Astrocyte of the cerebellum (primary cell): ENCODE data around the gene TADA3.
"Not testable (repeated sequence)": the region's sequence is repeated elsewhere in the genome, so short reads cannot be mapped to it uniquely, and the experiment has no call there.

Source experiments
- DNase-seq: peaks from one replicate; pipeline ENCODE4 v3.0.0-alpha.2; 2011; ENCODE audit warnings: low read depth
- H3K4me3 ChIP-seq: 2 replicates; pipeline ENCODE4 v1.5.1; 2011; ENCODE audit warnings: mild to moderate bottlenecking, low read depth, low read length, moderate library complexity
- in situ Hi-C: cut with HindIII; loops from 2 replicates; pipeline ENCODE4 v1.10.0; 2017; ENCODE audit warnings: low sequenced_read_pairs
- TF ChIP-seq, protein P1 (sequence below): IDR thresholded peaks from 2 replicates; pipeline ENCODE4 v1.5.1; 2012; ENCODE audit warnings: low read length, low read depth, moderate library complexity, mild to moderate bottlenecking; ENCODE audit errors: missing control alignments

TADA3 gene

DNA sequence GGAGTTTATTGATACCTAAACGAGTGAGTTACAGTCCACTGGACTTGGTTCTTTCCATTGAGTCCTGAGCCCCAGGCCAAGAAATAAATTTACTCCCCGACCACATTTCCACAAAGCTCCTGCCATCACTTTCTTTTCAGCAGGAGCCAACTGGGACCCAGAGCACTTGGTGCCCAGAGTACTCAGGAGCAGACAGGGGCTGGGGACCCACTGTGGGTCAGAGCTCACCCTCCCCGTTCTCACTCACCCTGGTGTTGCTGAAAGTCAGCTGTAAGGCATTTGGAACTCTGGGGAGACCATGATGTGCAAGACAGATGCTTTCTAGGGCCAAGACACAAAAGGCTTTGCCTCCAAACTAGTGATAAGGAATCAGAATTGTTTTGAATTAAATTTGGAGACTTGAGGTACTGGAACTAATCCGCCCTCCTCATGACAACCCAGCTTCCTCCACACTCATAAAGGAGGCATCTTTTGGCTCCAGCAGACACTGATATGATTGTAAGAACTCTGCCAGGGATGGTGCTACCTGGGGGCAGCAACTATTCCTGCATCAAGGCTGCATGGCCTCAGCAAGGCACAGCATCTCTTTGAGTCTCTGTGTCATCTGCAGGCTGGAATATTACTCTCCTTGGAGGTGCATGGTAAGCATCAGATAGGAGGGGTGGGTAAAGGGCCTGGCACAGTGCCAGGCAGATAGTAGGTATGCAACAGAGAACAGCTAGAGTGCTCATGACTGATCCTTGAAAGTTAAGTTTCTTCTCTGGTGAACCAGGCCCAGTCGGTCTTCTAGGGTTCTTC is 15.2 kb downstream of the TADA3 start:
- in situ Hi-C loops: no loop called here
- no peak for DNase-seq
- TF ChIP-seq, protein P1, sequence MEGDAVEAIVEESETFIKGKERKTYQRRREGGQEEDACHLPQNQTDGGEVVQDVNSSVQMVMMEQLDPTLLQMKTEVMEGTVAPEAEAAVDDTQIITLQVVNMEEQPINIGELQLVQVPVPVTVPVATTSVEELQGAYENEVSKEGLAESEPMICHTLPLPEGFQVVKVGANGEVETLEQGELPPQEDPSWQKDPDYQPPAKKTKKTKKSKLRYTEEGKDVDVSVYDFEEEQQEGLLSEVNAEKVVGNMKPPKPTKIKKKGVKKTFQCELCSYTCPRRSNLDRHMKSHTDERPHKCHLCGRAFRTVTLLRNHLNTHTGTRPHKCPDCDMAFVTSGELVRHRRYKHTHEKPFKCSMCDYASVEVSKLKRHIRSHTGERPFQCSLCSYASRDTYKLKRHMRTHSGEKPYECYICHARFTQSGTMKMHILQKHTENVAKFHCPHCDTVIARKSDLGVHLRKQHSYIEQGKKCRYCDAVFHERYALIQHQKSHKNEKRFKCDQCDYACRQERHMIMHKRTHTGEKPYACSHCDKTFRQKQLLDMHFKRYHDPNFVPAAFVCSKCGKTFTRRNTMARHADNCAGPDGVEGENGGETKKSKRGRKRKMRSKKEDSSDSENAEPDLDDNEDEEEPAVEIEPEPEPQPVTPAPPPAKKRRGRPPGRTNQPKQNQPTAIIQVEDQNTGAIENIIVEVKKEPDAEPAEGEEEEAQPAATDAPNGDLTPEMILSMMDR: no peak
- H3K4me3 ChIP-seq: no peak overlapping the region

DNA sequence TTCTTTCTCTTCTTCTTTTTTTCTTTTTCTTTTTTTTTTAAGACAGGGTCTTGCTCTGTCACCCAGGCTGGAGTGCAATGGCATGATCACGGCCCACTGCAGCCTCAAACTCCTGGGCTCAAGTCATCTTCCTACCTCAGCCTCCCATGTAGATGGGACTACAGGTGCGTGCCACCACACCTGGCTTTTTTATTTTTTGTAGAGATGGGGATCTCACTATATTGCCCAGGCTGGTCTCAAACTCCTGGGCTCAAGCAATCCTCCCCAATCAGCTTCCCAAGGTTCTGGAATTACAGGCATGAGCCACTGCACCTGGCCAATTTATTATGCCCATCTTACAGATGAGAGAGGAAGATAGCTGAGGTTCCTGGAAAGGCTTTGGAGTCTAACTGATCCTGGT is 21.3 kb downstream of the TADA3 start:
- in situ Hi-C loops, H3K4me3 ChIP-seq, DNase-seq: not testable (repeated sequence)

DNA sequence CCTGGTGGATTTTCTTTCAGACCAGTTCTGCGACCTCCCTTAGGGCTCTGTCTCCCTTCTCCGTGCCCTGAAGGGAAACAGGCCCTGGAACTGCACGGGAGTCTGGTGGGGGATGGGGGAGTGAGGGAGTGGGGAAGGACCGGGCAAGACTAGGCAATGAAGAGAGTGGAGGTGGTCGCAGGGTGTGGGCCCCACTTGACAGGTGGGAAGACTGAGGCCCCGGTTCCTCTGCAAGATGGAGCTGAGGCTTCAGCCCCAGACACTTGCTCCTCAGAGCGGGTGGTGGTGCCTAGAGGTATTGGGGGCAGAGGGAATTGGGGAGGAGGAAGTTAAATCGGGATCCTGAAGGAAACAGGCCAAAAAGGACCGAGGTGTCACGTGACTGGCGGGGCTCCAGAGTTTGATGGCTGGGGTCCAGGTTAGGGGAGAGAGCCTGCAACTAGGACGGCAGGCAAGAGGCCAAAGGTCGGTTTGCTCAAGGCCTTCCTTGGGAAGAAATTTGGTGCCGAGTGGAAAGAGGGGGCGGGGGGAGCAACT is 21.9 kb downstream of the TADA3 start:
- H3K4me3 ChIP-seq: peak overlapping the region; percentile 55
- in situ Hi-C loops: no loop called here
- TF ChIP-seq, protein P1: no peak
- no peak for DNase-seq

DNA sequence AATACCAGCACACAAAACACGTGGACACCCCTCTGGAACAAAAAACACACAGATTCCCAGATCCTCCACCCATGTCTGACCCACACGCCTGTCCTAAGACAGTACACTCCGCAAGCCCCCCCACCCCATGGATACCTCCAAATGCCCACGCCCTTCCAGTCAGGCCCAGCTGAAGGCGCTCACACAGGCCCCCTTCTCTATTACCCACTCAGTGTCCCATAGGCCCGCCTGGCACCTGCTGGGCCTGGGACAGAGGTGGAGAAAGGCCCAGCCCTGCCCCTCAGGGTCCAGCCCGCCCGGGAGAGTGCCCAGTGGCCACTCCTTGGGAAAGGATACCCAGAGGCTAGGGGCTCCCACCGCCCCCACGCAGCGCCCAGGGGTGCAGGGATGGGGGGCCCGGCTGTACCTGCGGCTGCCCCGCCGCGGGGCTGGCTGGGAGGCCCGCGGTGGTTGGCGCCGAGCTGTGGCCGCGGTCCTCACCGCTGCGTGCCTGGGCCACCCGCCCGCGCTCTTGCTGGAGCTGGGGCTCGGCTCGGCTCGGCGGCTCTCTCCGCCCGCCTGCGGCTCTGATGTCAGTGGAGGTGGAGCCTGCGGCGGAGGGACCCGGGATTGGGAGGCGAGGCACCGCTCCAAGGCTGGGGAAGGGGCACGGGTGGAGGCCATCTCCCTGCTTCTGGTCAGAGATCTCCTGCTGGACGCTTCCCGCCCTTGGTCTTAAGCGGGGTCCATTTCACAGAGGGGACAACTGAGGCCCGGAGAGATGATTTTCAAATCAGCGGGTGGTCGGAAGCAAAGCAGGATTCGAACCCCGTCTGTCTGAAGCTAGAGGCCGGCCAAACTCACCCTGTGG is 22.6 kb downstream of the TADA3 start, which contains the start of gene CAMK1:
CAMK1 (minus strand) TSS at position 522 of the 850 bp plus-strand sequence. CDS start 2,198 bp downstream, outside the sequence.
- no peak for DNase-seq
- in situ Hi-C loops: no loop called here

DNA sequence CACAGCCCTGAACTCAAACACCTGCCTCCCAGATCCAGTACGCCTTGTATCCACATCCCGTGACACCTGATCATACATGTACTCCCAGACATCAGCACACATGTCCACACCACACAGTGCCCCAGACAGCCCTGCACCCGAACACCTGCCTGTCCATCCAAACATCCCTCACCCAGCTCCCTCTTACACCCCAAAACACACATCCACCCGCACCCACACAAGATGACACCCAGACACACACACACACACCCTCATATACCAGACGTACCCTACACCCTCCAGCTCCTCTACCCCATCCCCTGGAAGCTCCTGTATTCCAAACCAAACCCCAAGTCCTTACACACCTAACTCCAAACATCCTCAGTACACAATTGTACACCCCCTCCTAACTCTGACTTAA is 23.3 kb downstream of the TADA3 start:
- TF ChIP-seq, protein P1: no peak
- DNase-seq: no peak
- in situ Hi-C loops: no loop called here
- H3K4me3 ChIP-seq: peak overlapping the region; percentile 55

More for the DNA sequence above, 22.6 kb downstream of the TADA3 start, which contains the start of gene CAMK1:
- TF ChIP-seq, protein P1: no peak
- H3K4me3 ChIP-seq: peak within 1 kb of the TSS; percentile 55

DNA sequence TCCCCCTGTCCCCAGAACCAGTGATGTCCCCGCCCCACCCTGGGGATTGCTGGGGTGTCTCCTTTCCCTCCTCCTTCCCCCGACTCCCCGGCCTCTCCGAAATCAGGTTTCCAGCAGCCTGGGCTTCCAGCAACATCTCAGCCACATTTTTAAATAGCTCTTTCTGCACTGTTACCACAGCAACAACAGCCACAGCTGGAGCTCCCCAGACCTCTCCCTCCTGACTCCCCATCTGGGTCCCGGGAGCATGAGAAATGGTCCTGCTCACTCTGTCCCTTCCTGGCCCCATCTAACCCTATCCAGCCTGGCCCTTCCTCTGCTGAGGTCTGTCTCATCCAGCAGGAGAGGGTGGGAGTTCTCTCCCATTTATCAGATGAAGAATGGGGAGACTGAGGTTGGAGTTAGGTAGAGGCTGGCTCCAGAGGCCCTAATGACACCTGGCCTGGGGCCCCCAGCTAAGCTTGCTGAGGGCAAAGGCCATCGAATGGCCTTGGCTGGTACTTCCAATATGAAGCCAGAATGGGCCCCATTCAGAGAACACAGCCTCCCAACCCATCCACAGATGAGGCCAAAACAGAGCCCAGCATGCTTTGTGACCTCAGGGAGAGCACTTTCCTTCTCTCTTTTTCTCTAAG is 24.0 kb downstream of the TADA3 start:
- TF ChIP-seq, protein P1: no peak
- in situ Hi-C loops: no loop called here
- DNase-seq: no peak
- no peak overlapping the region for H3K4me3 ChIP-seq
